Activated CD8-positive, alpha-beta T cell treated with anti-CD3 and anti-CD28 coated beads for 36 hours (primary cell): ENCODE measurements around the gene LRRC75B. TPM values are rescaled to one million over a fixed set of nuclear protein-coding genes. Genes with fewer than 3 reads are reported as not detected.
"Not testable (repeated sequence)": the region's sequence is repeated elsewhere in the genome, so short reads cannot be mapped to it uniquely, and the experiment has no call there.

Source experiments
- ATAC-seq: fragments of 200-7000 bp; cut with Tn5 transposase; one replicate; pipeline ENCODE4 v1.10.0; 2021; ENCODE audit warnings: mild to moderate bottlenecking, moderate library complexity
- CTCF ChIA-PET: fragments of 350-600 bp; sonication (Branson Sonifier 250); formaldehyde crosslinking; loops from one replicate; lab custom pipeline; 2021; ENCODE audit warnings: antibody characterized with exemption; lab: Charles Lee
- POLR2A ChIA-PET: fragments of 350-600 bp; sonication (Branson Sonifier 250); formaldehyde crosslinking; loops from one replicate; lab custom pipeline; 2021; ENCODE audit warnings: antibody characterized with exemption; lab: Charles Lee
- DNase-seq: peaks from one replicate; pipeline ENCODE4 v3.0.0-alpha.2; 2020
- H3K27ac Mint-ChIP-seq: one replicate; pipeline ENCODE4 v1.8.0; 2021; ENCODE audit warnings: mild to moderate bottlenecking, mixed read lengths
- H3K27me3 Mint-ChIP-seq: one replicate; pipeline ENCODE4 v1.8.0; 2021; ENCODE audit warnings: mixed read lengths
- H3K36me3 Mint-ChIP-seq: one replicate; pipeline ENCODE4 v1.8.0; 2021; ENCODE audit warnings: low read depth, mixed read lengths
- H3K4me1 Mint-ChIP-seq: one replicate; pipeline ENCODE4 v1.8.0; 2021; ENCODE audit warnings: low read depth, mixed read lengths
- H3K4me3 Mint-ChIP-seq: one replicate; pipeline ENCODE4 v1.8.0; 2021; ENCODE audit warnings: mild to moderate bottlenecking, moderate library complexity, mixed read lengths
- H3K9me3 Mint-ChIP-seq: one replicate; pipeline ENCODE4 v1.8.0; 2021; ENCODE audit warnings: mixed read lengths
- CTCF ChIP-seq: fragments of 200-600 bp; IDR thresholded peaks from one replicate; pipeline ENCODE4 v1.8.0; 2022; ENCODE audit warnings: antibody characterized with exemption, mild to moderate bottlenecking
- intact Hi-C: fragments of 100-400 bp; cut with micrococcal nuclease; formaldehyde crosslinking; loops from one replicate; pipeline ENCODE4 v1.10.0; 2022
- total RNA-seq, 2 experiments: library from RNA; stranded (reverse); gene quantifications; one replicate each; pipeline ENCODE4 v1.2.3, GENCODE V29; 2021

LRRC75B gene
- total RNA-seq, 2 experiments from 2014 or later, result 1.2 to 1.5 TPM

- POLR2A ChIA-PET, result interaction anchor here (0.6 to 2.4 kb wide), 14 partner anchors 8 to 505 kb away, joined by 3 to 14 read pairs (median 3); partner anchors contain the start of genes ADORA2A and SPECC1L
- H3K4me1 Mint-ChIP-seq, result peaks cover 47% of the 10 kb centered on the region
- peak within 1 kb of the TSS; percentile 99 for H3K27ac Mint-ChIP-seq
- H3K36me3 Mint-ChIP-seq, result peaks cover 41% of the 10 kb centered on the region
- ATAC-seq, result peak; percentile 92
- H3K4me3 Mint-ChIP-seq, result peak within 1 kb of the TSS; percentile 98
- CTCF ChIA-PET, result interaction anchor here (1.2 kb wide), 2 partner anchors 34 to 128 kb away, joined by 4 to 5 read pairs; partner anchors contain the start of gene ADORA2A
- H3K27me3 Mint-ChIP-seq, result no peaks in the 10 kb centered on the region
- intact Hi-C loops, result no loop called here
- TF ChIP-seq CTCF, result no peak
- DNase-seq, result peak; percentile 100
- H3K9me3 Mint-ChIP-seq, result no peaks in the 10 kb centered on the region
Measured at GRCh38 chr22:24555165-24556039, 37.5 kb downstream of the LRRC75B start, which contains the start of gene SNRPD3. SNRPD3 (plus strand) TSS chr22:24555999; CDS start chr22:24557675, 1,676 bp downstream.

- H3K27ac Mint-ChIP-seq, result peak within 1 kb of the TSS; percentile 99
- POLR2A ChIA-PET, result interaction anchor here (0.6 to 2.4 kb wide), 14 partner anchors 8 to 506 kb away, joined by 3 to 14 read pairs (median 3); partner anchors contain the start of genes ADORA2A and SPECC1L
- H3K9me3 Mint-ChIP-seq, result no peaks in the 10 kb centered on the region
- intact Hi-C loops, result no loop called here
- no peak for ATAC-seq
- DNase-seq, result peak; percentile 51
- peaks cover 43% of the 10 kb centered on the region for H3K4me1 Mint-ChIP-seq
- peak within 1 kb of the TSS; percentile 98 for H3K4me3 Mint-ChIP-seq
- no peaks in the 10 kb centered on the region for H3K27me3 Mint-ChIP-seq
- CTCF ChIA-PET, result interaction anchor here (1.2 kb wide), 2 partner anchors 33 to 127 kb away, joined by 4 to 5 read pairs; partner anchors contain the start of gene ADORA2A
- peaks cover 44% of the 10 kb centered on the region for H3K36me3 Mint-ChIP-seq
- no peak for TF ChIP-seq CTCF
Measured at GRCh38 chr22:24554313-24555164, 38.3 kb downstream of the LRRC75B start, which contains the start of gene GUCD1. GUCD1 (minus strand) TSS chr22:24555138; CDS start chr22:24554991, 147 bp downstream.

GRCh38 chr22:24553597-24554312 lies 39.1 kb downstream of the LRRC75B start:
- no peak for ATAC-seq
- peak overlapping the region; percentile 98 for H3K4me3 Mint-ChIP-seq
- no peak for DNase-seq
- H3K4me1 Mint-ChIP-seq, result peaks cover 36% of the 10 kb centered on the region
- H3K36me3 Mint-ChIP-seq, result peaks cover 46% of the 10 kb centered on the region
- no peak for TF ChIP-seq CTCF
- H3K9me3 Mint-ChIP-seq, result no peaks in the 10 kb centered on the region
- intact Hi-C loops, result no loop called here
- ChIA-PET POLR2A (interaction anchor here (0.9 to 2.4 kb wide), 7 partner anchors 9 to 282 kb away, joined by 3 to 14 read pairs (median 4); partner anchors contain the start of gene SPECC1L), CTCF (interaction anchor here (1.1 to 1.2 kb wide), 3 partner anchors 26 to 32 kb away, joined by 3 to 5 read pairs (median 4); no protein-coding TSS in a partner anchor)
- peak overlapping the region; percentile 95 for H3K27ac Mint-ChIP-seq
- H3K27me3 Mint-ChIP-seq, result no peaks in the 10 kb centered on the region

- Mint-ChIP-seq H3K4me3 (peak overlapping the region; percentile 98), H3K36me3 (peaks cover 36% of the 10 kb centered on the region), H3K4me1 (peaks cover 26% of the 10 kb centered on the region), H3K27ac (peak overlapping the region; percentile 21)
- intact Hi-C loops, H3K27me3 Mint-ChIP-seq, H3K9me3 Mint-ChIP-seq, ATAC-seq: not testable (repeated sequence)
- ChIA-PET CTCF (interaction anchor here (1.1 to 1.2 kb wide), 2 partner anchors 25 to 31 kb away, joined by 3 to 4 read pairs; no protein-coding TSS in a partner anchor), POLR2A (interaction anchor here (1.0 to 2.4 kb wide), 3 partner anchors 11 to 21 kb away, joined by 3 to 14 read pairs (median 4); no protein-coding TSS in a partner anchor)
- DNase-seq, result peak; percentile 7
Measured at GRCh38 chr22:24552503-24553286, 40.2 kb downstream of the LRRC75B start.
